ENCODE data around the gene GTF2B.
"Not testable (repeated sequence)": the region's sequence is repeated elsewhere in the genome, so short reads cannot be mapped to it uniquely, and the experiment has no call there.

GTF2B gene, protein sequence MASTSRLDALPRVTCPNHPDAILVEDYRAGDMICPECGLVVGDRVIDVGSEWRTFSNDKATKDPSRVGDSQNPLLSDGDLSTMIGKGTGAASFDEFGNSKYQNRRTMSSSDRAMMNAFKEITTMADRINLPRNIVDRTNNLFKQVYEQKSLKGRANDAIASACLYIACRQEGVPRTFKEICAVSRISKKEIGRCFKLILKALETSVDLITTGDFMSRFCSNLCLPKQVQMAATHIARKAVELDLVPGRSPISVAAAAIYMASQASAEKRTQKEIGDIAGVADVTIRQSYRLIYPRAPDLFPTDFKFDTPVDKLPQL

DNA sequence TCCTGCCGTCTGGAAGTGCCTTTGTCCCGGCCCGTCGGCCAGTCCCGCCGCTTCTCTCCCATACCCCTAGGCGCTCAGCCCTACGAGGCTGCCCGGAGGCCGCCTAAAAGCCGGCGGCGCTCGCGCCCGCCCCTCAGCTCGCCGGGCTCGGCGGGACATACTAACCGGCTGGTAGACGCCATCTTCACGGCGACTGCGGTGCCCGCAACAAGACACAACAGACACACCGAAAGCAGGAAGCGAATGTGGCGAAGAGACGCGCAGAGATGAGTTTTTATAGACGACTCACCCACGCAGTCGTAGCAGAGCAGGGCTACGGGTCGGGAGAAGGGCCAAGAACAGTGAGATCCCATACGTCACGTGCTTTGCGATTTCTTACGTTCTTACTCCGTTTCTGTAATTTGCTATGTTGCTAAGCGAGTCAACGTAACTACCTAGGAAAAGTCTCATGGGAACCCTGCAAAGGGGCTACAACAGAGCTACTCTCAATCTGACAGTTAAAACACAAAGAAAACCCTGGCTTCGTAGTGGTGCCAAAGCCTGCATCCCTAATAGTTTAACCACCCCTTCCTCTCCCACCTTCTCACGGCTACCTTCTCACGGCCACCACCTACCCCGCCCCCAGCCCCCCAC is at the start of gene GTF2B:
Gene GTF2B (minus strand): TSS at position 250 of the 633 bp plus-strand sequence. CDS start 68 bp downstream, at position 182.
- peak; percentile 83 for DNase-seq (ENCODE audit: low read depth, low spot score)

DNA sequence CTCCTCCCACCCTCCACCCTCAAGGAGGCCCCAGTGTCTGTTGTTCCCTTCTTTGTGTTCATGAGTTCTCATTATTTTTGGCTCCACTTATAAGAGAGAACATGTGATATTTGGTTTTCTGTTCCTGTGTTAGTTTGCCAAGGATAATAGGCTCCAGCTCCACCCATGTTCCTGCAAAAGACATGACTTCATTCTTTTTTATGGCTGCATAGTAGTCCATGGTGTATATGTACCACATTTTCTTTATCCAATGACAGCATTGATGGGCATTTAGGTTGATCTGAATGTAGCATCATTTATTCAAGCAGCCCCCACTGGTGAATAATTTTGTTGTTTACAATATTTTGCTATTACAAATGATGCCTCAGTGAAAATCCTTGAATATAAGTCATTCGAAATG is 47.2 kb upstream of the GTF2B start:
- not testable (repeated sequence) for DNase-seq (ENCODE audit: low read depth, low spot score)

DNA sequence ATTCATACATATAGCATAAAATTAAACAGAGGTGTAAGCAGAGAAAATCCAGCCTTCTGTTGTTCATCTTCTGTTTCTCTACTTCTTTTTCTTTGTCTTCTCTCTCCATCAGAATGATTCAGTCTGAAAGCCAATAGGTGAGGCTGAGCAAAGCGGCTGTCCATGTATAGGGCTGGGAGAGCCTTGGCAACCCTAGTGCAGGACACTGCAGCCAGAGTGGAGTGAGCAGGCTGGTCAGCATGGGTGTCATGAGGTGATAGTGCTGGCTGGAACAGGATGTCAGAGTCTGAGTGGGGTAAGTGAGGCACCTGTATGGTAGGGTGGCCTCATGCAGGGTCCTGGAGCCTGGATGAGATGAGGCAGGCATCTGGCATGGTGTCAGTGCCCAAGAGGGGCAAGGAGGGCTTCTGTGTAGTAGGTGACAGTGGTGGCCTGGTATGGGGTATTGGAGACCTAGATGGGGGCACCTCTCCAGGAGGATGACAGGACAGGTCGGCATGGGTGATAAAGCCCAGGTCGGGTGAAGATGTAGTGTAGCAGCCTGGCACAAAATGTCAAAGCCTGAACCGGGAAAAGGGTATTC is 45.5 kb upstream of the GTF2B start:
- no peak for DNase-seq (ENCODE audit: low read depth, low spot score)

DNA sequence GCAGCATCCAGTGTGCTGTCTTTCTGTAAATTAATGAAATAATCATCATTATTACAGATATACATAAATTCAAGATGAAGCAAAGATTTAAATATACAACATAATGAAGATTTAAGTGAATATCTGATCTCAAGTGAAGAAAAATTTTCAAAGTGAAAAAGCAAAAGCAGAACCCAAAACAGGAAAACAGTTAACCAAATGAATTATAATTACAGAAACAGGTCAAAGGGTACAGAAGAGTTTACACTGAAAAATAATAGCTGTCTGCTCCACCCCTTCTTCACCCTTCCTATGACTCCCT is 44.8 kb upstream of the GTF2B start:
- DNase-seq (ENCODE audit: low read depth, low spot score), result no peak

DNA sequence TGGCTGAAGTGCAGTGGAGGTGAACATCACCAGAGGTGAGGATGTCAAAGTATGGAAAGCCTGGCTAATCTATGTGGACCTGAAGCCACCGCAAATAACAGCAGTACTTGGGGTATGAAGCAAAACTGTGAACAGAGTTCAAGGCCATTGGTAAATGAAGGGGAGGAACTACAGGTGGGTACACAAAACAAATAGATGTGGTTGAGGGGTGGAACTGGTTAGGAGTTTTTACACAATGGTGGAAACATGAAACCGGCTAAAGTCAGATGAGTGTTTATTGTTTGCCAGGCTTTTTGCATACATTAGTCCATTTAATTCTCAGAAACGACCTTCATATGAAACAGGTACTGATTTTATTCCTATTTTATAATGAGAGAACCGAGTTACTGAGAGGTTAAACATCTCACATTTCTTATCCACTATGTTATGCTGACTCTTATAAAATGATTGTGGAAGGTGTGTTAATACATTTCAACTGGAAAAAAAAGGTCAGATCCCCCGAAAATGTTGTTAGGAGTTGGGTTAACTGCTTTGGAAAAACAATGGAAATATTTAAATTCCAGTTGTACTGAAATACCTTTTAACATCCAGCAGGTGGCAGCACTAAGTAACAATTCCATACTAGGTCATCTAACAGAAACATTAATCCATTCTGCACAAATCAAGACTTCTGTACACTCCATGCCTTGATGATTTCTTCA is 44.3 kb upstream of the GTF2B start:
- DNase-seq (ENCODE audit: low read depth, low spot score), result no peak

DNA sequence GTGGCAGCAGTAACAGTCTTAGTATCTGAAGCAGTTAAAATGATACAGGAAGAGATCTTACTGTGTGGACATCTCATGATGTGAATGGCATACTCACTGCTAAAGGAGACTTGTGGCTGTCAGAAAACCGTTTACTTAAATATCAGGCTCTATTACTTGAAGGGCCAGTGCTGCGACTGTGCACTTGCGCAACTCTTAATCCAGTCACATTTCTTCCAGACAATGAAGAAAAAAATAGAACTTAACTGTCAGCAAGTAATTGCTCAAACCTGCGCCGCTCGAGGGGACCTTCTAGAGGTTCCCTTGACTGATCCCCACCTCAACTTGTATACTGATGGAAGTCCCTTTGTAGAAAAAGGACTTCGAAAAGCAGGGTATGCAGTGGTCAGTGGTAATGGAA is 38.8 kb upstream of the GTF2B start:
- DNase-seq (ENCODE audit: low read depth, low spot score), result not testable (repeated sequence)

DNA sequence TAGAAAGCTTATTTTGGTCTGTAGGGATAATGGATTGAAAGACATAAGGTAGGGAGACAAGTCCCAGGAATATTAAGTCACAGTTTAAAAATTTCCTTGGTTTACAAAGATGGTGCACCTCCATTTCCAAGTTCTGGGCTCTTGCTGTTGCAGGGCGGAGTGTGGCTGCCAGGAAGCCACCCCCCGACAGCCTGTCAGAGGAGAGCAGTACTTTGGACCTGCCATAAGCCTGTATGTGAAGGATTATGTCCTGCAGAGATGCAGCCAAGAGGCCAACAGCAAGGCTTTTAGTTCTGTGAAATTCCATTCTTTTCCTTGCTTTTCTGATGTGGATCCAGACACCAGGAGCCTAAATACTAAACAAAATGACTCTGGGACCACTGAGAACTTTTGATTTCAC is 31.9 kb upstream of the GTF2B start:
- DNase-seq (ENCODE audit: low read depth, low spot score), result no peak

DNA sequence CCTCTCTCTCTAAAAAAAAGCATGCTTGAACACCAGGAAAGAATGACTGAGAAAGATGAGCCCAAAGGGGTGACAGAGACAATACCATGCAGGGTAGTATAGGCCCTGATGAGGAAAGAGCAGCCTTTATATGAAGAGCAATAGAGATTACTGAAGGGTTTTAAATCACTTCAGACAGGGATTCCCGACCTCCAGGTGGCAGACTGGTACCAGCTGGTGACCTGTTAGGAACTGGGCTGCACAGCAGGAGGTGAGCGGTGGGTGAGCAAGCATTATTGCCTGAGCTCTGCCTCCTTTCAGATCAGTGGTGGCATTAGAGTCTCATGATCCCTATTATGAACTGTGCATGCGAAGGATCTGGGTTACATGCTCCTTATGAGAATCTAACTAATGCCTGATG is 30.8 kb upstream of the GTF2B start:
- DNase-seq (ENCODE audit: low read depth, low spot score), result no peak

DNA sequence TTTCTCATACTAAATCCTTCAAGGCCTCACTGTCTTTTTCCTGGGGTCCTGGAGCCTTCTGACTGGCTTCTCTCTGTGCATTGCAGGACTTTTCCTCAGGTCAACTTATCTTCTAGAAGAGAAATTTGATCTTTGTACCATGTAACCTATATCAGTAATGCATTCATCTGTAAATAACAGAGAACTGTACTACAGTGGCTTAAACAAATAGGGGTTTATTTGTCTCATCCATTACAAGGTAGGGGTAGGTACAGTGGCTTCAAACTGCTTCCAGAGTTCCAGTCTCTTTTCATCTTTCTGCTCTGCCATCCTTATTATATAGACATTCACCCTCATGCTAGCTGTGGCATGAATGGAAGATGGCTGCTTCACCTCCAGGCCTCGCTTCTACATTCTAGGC is 29.5 kb upstream of the GTF2B start:
- DNase-seq (ENCODE audit: low read depth, low spot score), result no peak

DNA sequence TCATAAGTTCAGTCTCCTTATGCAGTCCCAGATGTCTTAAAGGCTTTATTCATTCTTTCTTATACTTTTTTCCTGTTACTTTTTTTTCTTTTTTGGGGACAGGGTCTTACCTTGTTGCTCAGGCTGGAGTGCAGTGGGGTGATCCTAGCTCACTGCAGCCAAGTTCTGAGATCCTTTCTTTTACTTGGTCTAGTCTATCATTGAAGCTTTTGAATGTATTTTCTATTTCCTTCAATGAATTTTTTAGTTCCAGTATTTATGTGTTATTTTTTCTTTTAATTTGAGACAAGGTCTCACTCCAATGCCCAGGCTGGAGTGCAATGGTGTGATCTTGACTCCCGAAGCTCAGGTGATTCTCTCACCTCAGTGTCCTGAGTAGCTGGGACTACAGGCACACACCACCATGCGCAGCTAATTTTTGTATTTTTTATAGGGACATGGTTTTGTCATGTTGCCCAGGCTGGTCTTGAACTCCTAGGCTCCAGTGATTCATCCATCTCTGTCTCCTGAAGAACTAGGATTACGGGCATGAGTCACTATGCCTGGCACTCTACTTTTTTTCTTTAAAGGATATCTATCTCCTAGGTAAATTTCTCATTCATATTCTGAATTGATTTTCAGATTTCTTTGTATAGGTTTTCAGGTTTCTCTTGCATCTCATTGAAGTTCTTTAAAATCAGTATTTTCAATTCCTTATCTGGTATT is 26.1 kb upstream of the GTF2B start:
- no peak for DNase-seq (ENCODE audit: low read depth, low spot score)

DNA sequence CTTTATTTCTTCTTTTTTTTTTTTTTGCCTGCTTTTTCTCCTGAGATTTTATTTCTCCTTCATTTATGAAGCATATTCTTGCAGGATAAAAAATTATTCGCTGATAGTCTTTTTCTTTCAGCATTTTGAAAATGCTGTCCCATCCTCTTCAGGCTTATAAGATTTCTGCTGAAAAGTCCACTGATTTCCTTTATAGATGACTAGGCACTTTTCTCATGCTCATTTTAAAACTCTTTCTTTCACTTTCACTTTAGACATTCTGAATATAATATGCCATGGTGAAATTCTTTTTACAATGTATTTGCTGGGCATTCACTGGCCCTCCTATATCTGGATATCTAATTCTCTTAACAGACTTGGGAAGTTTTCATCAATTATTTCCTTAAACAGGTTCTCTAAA is 25.5 kb upstream of the GTF2B start:
- no peak for DNase-seq (ENCODE audit: low read depth, low spot score)

DNA sequence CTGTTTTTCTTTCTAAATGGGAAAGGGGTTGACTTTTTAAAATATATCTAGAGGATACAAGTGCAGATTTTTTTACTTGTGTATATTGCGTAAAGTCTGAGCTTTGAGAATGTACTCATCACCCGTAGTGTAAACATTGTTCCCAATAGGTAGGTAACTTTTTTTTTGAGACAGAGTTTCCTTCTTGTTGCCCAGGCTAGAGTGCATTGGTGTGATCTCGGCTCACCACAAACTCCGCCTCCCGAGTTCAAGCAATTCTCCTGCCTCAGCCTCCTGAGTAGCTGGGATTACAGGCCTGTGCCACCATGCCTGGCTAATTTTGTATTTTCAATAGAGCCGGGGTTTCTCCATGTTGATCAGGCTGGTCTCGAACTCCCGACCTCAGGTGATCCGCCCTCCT is 20.4 kb upstream of the GTF2B start:
- not testable (repeated sequence) for DNase-seq (ENCODE audit: low read depth, low spot score)

DNA sequence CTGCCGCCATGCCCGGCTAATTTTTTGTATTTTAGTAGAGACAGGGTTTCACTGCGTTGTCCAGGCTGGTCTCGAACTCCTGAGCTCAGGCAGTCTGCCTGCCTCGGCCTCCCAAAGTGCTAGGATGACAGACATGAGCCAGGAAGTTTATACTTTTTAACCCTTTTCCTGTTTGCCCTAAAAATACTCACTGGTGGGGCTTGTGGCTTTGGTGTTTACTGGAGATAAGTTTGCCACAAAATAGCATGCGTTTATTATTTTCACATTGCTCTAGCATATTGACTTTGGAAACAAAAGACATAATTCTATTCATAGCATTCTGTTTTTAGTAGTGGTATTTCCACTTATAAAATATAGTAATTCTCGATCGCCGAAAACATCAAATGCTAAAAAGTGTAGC is 19.8 kb upstream of the GTF2B start:
- no peak for DNase-seq (ENCODE audit: low read depth, low spot score)

DNA sequence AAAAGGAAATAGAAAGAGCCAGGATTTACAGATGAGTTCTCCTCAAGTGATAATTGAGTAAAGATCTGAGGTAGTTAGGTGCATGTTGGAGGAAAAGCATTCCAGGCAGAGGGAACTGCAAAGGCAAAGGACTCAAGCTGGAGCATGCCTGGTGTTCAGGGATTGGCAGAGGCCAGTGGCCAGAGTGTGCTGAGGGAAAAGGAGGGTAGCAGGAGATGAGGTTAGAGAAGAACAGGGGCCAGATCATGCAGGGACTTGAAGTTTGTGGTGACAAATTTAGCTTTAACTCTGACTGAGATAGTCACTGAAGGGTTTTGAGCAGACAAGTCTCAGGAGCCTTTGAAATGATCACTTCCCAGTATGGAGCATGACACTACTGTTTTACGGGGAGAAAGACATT is 19.0 kb upstream of the GTF2B start:
- DNase-seq (ENCODE audit: low read depth, low spot score), result no peak

DNA sequence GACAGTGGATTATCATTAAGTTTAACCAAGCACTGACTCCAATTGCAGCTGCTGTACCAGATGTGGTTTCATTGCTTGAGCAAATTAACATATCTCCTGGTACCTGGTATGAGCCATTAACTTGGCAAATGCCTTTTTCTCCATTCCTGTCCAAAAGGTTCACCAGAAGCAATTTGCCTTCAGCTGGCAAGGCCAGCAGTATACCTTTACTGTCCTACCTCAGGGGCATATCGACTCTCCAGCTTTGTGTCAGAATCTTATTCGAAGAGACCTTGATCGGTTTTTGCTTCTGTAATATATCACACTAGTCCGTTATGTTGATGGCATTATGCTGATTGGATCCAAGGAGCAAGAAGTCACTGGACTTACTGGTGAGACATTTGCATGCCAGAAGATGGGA is 9.5 kb upstream of the GTF2B start:
- DNase-seq (ENCODE audit: low read depth, low spot score), result no peak

DNA sequence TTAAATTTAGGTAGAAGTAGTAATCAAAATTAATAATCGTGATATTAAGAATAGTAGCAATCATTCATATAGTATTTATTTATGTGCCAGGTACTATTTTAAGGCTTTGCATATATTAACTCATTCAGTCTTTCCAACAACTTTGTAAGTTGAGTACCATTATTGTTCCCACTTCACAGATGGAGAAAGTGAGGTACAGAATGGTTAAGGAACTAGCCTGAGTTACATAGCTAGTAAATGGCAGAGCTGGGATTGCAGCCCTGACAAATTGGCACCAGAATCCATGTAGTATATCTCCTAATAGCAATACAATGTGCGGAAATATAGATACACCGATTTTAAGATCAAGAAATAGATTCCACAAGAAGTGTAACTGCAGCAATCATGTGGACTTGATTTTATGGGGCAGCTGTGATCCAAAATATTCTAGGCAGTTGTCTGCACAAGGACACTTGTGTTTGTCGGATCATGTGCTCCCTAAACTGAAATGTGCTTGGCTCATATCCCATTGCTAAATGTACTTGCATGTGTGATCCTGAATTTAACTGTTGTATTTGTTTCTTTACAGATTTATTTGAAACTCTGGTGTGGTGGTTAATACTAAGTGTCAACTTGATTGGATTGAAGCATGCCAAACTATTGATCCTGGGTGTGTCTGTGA is 5.8 kb upstream of the GTF2B start:
- DNase-seq (ENCODE audit: low read depth, low spot score), result no peak

DNA sequence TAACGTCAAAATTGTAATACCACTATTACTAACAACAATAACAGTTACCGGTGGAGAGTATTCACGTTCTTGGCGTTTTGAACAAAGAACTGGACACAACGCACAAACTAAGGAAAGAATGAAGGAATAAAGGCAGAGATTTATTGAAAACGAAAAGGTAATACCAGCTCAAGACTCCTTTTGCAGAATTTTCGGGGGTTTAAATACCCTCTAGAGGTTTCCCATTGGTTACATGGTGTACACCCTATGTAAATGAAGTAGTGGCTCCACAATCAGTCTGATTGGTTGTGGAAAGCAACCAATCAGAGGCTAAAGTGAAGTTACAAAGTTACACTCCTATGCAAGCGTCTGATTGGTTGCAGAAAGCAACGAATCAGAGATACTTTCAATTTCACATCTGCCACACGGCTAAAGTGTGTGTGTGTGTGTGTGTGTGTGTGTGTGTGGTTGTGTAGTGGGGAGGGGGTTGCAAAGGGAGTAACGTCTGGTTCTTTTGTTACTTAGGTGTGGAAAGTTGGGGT is 1.1 kb upstream of the GTF2B start:
- no peak for DNase-seq (ENCODE audit: low read depth, low spot score)

DNA sequence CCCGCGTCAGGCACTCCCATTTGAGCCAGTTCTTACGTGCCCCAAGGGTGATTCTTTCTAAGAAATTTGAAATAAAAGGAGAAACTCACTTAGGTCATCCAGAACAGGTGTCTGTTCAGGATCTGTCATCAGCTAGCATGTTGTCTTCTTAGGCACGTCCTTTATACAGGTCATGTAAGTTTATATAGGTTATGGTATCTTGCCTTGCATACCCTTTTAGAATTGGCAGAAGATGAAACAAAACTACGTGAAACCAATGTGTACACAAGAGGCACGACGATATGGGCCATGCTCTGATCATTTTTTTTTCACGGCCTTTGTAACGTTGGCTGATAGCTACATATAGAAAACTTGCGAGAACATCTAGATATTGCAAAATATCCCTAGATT is 579 bp upstream of the GTF2B start:
- DNase-seq (ENCODE audit: low read depth, low spot score), result no peak

DNA sequence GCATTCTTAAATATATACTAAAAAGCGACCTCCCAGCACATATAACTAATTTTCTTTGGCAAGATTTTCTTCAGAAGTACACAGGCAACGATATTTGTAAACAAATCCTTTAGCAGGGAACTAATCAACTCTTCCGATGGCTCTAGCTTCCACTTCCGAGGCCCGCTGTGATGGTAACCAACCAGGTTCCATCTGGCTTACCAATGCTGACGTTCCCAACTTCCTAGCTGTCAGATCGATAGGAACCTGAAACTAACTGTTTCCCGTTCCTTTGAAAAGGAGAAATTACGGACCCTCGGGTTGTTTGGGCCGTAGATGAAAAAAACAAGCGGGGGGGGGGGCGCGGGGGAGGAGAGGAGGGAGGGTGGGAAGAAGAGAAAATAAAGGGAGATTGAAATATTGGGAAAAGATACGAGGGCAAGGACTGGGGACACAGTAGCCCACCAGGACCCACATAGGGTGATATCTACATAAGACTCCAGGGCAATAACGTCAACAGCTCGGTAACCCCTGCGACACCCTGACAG is 513 bp downstream of the GTF2B start:
- no peak for DNase-seq (ENCODE audit: low read depth, low spot score)

DNA sequence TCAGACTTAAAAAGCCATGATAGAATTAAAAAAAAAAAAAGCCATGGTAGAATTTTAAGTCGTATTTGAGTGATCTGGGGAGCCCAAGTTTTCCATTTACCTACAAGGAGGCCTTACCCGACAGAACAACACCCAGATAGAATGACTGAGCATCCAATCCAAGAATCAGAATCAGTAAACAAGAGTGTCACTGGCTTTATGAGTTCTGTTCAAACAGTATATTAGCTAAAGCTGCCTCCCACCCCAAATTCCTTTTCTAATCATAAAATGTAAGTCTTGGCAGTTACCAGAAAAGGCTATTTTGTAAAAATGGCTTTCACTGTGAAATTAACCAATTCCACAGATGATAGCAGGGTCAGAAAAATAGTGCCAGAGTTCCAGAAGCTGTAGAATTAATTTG is 1.2 kb downstream of the GTF2B start:
- no peak for DNase-seq (ENCODE audit: low read depth, low spot score)

DNA sequence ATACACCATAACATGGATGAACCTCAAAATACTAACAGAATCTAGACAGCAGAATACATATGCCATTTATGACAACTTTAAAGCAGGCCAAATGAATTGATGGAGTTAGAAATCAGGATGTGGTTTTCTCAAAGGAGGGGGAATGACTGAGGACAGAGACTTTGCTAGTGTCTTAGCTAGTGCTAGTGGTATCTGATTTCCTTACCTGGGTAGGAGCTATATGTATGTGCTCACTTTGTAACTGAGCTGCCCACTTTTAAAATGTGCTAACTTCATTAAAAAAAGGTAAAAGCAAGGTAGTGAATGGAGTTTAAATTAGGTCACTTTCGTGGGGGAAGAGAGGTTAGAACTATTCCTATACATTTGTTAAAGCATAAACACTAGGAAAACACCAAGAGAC is 2.6 kb downstream of the GTF2B start:
- no peak for DNase-seq (ENCODE audit: low read depth, low spot score)

All from activated naive CD8-positive, alpha-beta T cell treated with anti-CD3 and anti-CD28 coated beads, Interleukin-2, amount 50 U/mL, for 16 hours (primary cell).